Breast epithelium (tissue), 3 donors: ENCODE data around the gene PGP.

ENCODE experiments used
- POLR2A ChIP-seq: fragments of 450-650 bp; IDR thresholded peaks from one replicate; pipeline ENCODE4 v1.6.1; 2016; ENCODE audit warnings: antibody characterized with exemption, mild to moderate bottlenecking, moderate library complexity
- TF ChIP-seq, protein P1 (sequence below), 3 donors: fragments of 450-650 bp; IDR thresholded peaks; one replicate each; pipeline ENCODE4 v1.5.1; 2016 to 2017; ENCODE audit warnings: antibody characterized with exemption in 3 of 3, mild to moderate bottlenecking in 3 of 3, moderate library complexity in 3 of 3

DNA sequence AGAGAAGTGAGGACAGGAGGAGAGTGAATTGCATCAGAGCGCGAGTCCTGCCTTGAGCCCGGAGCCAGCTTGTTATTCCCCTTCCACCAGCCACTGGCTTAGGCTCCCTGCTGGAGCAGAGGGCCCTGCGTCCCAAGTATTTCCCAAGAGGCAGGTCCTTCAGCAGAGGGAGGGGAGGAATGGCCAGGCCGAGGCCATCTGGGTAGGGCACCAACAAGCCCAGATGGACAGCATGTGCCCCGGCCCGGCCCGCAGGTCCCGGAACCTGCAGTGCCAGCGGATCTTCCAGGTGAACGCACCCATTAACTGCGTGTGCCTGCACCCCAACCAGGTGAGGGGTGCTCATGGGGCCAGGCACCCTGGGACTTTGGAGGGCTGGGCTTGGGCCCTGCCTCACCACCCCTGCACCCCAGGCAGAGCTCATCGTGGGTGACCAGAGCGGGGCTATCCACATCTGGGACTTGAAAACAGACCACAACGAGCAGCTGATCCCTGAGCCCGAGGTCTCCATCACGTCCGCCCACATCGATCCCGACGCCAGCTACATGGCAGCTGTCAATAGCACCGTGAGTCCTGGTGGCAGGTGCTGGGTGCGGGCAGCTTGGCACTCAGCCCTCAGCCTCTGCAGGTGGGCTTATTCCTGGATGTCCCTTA is 7.7 kb downstream of the PGP start:
- TF ChIP-seq, protein P1, sequence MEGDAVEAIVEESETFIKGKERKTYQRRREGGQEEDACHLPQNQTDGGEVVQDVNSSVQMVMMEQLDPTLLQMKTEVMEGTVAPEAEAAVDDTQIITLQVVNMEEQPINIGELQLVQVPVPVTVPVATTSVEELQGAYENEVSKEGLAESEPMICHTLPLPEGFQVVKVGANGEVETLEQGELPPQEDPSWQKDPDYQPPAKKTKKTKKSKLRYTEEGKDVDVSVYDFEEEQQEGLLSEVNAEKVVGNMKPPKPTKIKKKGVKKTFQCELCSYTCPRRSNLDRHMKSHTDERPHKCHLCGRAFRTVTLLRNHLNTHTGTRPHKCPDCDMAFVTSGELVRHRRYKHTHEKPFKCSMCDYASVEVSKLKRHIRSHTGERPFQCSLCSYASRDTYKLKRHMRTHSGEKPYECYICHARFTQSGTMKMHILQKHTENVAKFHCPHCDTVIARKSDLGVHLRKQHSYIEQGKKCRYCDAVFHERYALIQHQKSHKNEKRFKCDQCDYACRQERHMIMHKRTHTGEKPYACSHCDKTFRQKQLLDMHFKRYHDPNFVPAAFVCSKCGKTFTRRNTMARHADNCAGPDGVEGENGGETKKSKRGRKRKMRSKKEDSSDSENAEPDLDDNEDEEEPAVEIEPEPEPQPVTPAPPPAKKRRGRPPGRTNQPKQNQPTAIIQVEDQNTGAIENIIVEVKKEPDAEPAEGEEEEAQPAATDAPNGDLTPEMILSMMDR (IDR thresholded peaks at IDR 0.05) = no peak
- TF ChIP-seq POLR2A = no peak
